Peyer's patch (tissue), 4 donors: ENCODE results near the gene MARCHF9. TPM values are rescaled to one million over a fixed set of nuclear protein-coding genes. Genes with fewer than 3 reads are reported as not detected.

Experiments used
- DNase-seq, 3 donors: peaks; one replicate each; pipeline ENCODE4 v3.0.0-alpha.2; 2017 to 2019
- H3K27ac ChIP-seq, 4 donors: fragments of 200-600 bp; sonication (generic); one replicate each; pipeline ENCODE4 v1.5.1; 2016 to 2019
- H3K27me3 ChIP-seq, 2 donors: fragments of 200-600 bp; sonication (generic); one replicate each; pipeline ENCODE4 v1.5.1; 2019
- H3K36me3 ChIP-seq, 3 donors: fragments of 200-600 bp; sonication (generic); one replicate each; pipeline ENCODE4 v1.5.1; 2016 to 2019
- H3K4me1 ChIP-seq, 4 donors: fragments of 200-600 bp; sonication (generic); one replicate each; pipeline ENCODE4 v1.5.1; 2016 to 2019
- H3K4me3 ChIP-seq, 4 donors: fragments of 200-600 bp; sonication (generic); 1 replicate in 3 of 4; 2 replicates in 1 of 4; pipeline ENCODE4 v1.5.1; 2016 to 2019; ENCODE audit warnings: mild to moderate bottlenecking in 1 of 4
- H3K9me3 ChIP-seq, 4 donors: fragments of 200-600 bp; sonication (generic); one replicate each; pipeline ENCODE4 v1.5.1; 2016 to 2019; ENCODE audit warnings: mild to moderate bottlenecking in 1 of 4
- CTCF ChIP-seq, 6 experiments: fragments of 450-650 bp in 4 of 6; fragments of 200-600 bp in 2 of 6; sonication (generic) in 1 of 6; IDR thresholded peaks; one replicate each; pipeline ENCODE4 v1.5.1; 2017 to 2019; ENCODE audit warnings: antibody characterized with exemption in 6 of 6, mild to moderate bottlenecking in 3 of 6, moderate library complexity in 1 of 6
- POLR2A ChIP-seq, 2 donors: fragments of 450-650 bp; IDR thresholded peaks; one replicate each; pipeline ENCODE4 v1.5.1; 2017; ENCODE audit warnings: antibody characterized with exemption in 2 of 2, mild to moderate bottlenecking in 2 of 2, moderate library complexity in 2 of 2
- total RNA-seq, 4 donors: library from RNA; depleted of rRNA; stranded (reverse); fragments of >200 nt; gene quantifications; one replicate each; pipeline ENCODE4 v1.1.0, GENCODE V29; 2016

The MARCHF9 gene
- total RNA-seq, 4 donors from 2014 or later = 7.4 to 17.2 (median 10.6) TPM

- Histone ChIP-seq H3K27me3 (peaks cover 0 to 8% of the 10 kb centered on the region in 2 donors), H3K9me3 (no peaks in the 10 kb centered on the region), H3K27ac (no peak overlapping the region), H3K4me1 (peaks cover 0 to 9% (median 0%) of the 10 kb centered on the region in 4 donors), H3K36me3 (peaks cover 0 to 6% (median 0%) of the 10 kb centered on the region in 3 donors), H3K4me3 (no peak overlapping the region)
- peak in 1 of 3 donors; percentile 14 for DNase-seq
- no peak for TF ChIP-seq CTCF (IDR thresholded peaks at IDR 0.05)
- no peak for TF ChIP-seq POLR2A (IDR thresholded peaks at IDR 0.05)
Measured at GRCh38 chr12:57729321-57729844, 25.5 kb upstream of the MARCHF9 start.

- TF ChIP-seq POLR2A (IDR thresholded peaks at IDR 0.05) (no peak), CTCF (IDR thresholded peaks at IDR 0.05) (no peak)
- peak in 1 of 3 donors; percentile 38 for DNase-seq
- H3K9me3 ChIP-seq = no peaks in the 10 kb centered on the region
- peaks cover 0 to 6% (median 0%) of the 10 kb centered on the region in 3 donors for H3K36me3 ChIP-seq
- H3K27me3 ChIP-seq = peaks cover 0 to 18% of the 10 kb centered on the region in 2 donors
- H3K4me3 ChIP-seq = no peak overlapping the region
- H3K27ac ChIP-seq = no peak overlapping the region
- H3K4me1 ChIP-seq = peaks cover 0 to 9% (median 0%) of the 10 kb centered on the region in 4 donors
Measured at GRCh38 chr12:57730336-57731067, 24.4 kb upstream of the MARCHF9 start.

GRCh38 chr12:57731411-57732080 lies 23.4 kb upstream of the MARCHF9 start:
- peak in 1 of 3 donors; percentile 38 for DNase-seq
- Histone ChIP-seq H3K4me1 (peaks cover 0 to 18% (median 0%) of the 10 kb centered on the region in 4 donors), H3K9me3 (no peaks in the 10 kb centered on the region), H3K4me3 (no peak overlapping the region), H3K27me3 (peaks cover 0 to 26% of the 10 kb centered on the region in 2 donors), H3K27ac (no peak overlapping the region), H3K36me3 (peaks cover 0 to 6% (median 0%) of the 10 kb centered on the region in 3 donors)
- TF ChIP-seq CTCF (IDR thresholded peaks at IDR 0.05) (no peak), POLR2A (IDR thresholded peaks at IDR 0.05) (no peak)

GRCh38 chr12:57732270-57732669 lies 22.6 kb upstream of the MARCHF9 start:
- Histone ChIP-seq H3K9me3 (no peaks in the 10 kb centered on the region), H3K4me3 (no peak overlapping the region), H3K27me3 (peaks cover 0 to 32% of the 10 kb centered on the region in 2 donors), H3K4me1 (peaks cover 0 to 19% (median 0%) of the 10 kb centered on the region in 4 donors), H3K36me3 (peaks cover 0 to 6% (median 0%) of the 10 kb centered on the region in 3 donors), H3K27ac (no peak overlapping the region)
- no peak for DNase-seq
- TF ChIP-seq CTCF (IDR thresholded peaks at IDR 0.05) = no peak
- no peak for TF ChIP-seq POLR2A (IDR thresholded peaks at IDR 0.05)

GRCh38 chr12:57732726-57733593 lies 21.9 kb upstream of the MARCHF9 start:
- H3K9me3 ChIP-seq = no peaks in the 10 kb centered on the region
- no peak overlapping the region for H3K4me3 ChIP-seq
- peaks cover 0 to 23% (median 2%) of the 10 kb centered on the region in 4 donors for H3K4me1 ChIP-seq
- peaks cover 0 to 36% of the 10 kb centered on the region in 2 donors for H3K27me3 ChIP-seq
- peak in 1 of 3 donors; percentile 34 for DNase-seq
- H3K27ac ChIP-seq = no peak overlapping the region
- H3K36me3 ChIP-seq = peaks cover 0 to 6% (median 0%) of the 10 kb centered on the region in 3 donors
- TF ChIP-seq POLR2A (IDR thresholded peaks at IDR 0.05) (no peak), CTCF (IDR thresholded peaks at IDR 0.05) (no peak)
